Activated CD8-positive, alpha-beta memory T cell treated with anti-CD3 and anti-CD28 coated beads, Interleukin-2, amount 50 U/mL, for 48 hours (primary cell): ENCODE measurements around the gene DCTN3.

Source experiments
- DNase-seq: peaks from one replicate; pipeline ENCODE4 v3.0.0-alpha.2; 2020

DCTN3 gene

GRCh38 chr9:34588671-34589635 lies 31.3 kb downstream of the DCTN3 start:
- no peak for DNase-seq

GRCh38 chr9:34587271-34587670 lies 33.0 kb downstream of the DCTN3 start:
- DNase-seq: no peak

GRCh38 chr9:34585946-34586669 lies 34.2 kb downstream of the DCTN3 start:
- DNase-seq: no peak

GRCh38 chr9:34584970-34585369 lies 35.3 kb downstream of the DCTN3 start:
- no peak for DNase-seq

DNA sequence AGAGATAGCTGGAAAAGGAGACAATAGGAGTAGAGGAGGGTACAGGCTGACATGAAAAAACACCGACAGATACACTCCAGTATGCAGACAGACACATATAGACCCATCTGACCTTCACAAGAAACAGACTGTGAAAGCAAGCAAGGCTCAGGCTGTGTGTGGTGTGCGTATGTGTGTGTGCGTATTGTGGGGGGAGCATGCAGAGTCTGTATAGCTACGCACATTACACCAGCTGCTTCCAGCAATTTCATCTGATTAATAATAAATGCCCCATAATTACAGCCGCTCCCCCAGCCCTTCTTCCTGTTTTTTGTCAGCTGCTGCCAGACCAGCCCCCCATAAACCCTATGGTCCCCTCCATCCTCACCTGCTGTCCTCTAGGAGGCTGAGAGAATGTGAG lies 37.5 kb downstream of the DCTN3 start:
- DNase-seq: no peak

DNA sequence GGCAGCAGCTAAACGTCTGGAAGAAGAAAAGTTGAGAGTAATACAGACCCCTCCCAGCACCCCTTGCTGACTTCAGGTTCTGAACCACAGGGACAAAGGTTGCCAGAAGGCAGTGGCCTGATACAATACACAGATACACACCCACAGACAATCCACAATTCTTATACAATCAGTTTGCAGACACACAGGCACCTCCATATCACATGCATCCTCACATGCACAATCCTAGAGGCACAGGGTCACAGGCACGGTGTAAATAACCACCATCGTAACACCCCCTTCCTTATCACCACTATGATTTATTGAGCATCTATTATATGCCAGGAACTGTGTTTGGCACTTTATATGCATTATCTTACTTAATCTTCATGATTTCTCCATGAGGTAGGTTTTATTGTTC lies 39.0 kb downstream of the DCTN3 start:
- DNase-seq: no peak

GRCh38 chr9:34580358-34580757 lies 39.9 kb downstream of the DCTN3 start:
- DNase-seq: no peak

DNA sequence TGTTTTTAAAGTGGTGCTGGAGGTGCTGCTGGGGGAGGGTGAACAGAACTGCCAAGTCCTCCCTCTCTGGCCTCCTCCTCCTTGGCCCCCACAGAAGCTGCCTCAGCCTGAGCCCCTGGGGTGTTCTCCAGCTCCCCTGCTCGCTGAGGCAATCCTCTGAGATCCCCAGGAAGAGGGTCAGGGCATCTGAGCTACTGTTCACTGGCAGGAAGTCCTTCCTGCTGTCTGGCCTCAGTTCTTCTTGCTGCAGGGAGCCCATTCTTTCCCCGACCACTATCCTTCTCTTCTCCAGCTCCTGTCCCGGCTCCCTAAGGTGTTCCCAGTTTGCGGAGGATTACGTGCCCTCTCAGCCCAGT lies 40.5 kb downstream of the DCTN3 start:
- DNase-seq: no peak

DNA sequence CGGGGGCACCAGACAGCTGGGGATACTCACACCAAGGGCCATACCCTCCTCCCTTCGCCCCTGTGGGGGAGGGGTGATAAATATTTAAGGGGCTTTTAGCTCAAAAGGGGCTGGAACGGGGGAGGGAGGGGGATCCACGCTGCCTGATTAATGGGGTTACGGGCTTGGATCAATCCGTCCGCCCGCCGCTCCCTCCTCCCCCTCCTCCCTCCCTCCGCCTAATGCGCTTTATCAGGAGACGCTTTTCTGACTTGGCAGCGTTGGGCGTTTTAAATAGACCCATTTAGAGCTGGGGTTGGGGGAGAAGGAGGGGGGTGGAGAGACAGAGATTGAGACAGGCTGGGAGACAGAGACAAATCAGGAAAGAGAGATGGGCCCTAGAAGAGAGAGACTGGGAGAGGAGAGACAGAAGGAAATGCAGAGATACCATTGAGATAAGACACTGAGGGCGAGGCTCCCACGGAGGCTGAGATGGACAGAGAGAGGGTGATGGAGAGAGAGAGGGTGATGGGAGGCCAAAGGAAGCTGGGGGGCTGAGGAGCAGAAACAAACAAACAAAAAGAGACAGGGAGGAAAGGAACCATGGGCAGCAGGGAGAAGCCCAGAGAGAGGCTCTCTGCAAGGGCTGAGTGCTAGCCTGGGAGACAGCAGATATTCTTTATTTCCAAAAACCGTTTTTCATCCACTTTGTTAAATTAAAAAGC lies 41.0 kb downstream of the DCTN3 start:
- DNase-seq: no peak

- DNase-seq: no peak
Observed at GRCh38 chr9:34578241-34579103, 41.8 kb downstream of the DCTN3 start.

- no peak for DNase-seq
Observed at GRCh38 chr9:34577400-34578240, 42.7 kb downstream of the DCTN3 start.

DNA sequence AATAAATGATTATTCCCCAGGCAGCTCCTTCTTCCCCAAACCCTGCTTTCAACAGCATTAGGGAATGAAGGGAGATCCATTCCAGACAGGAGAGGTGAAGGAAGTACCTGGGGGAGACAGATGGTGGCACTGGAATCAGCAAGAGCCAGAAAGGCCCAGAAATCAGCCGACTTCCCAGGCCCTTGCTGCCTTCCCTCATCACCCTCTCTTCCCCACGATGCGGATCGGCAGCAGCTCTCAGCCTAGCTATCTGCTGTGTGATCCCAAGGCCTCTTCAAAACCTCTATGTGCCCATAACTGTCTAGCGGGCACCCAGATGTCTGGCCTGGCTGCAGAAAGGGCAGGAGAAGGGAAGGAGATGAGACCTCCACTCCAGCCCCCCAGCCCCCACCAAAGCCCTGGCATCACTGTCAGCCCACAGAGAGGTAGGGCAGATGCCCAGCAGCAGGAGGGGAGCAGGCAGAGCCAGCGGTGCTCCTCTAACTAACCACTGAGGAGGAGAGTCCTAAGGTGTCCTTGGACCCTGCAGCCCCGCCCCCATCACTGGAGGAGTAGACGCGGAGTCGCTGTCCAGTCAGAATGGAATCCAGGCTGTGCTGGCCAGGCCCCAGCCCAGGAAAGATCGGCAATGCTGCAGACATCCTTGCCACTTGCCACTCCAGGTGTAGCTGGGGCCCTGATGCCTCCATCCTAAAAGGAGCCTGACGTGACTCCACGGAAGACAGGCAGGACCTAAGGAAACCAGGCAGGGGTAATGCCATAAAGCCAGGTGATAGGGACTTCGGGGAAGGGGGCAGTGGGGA lies 43.5 kb downstream of the DCTN3 start:
- no peak for DNase-seq

GRCh38 chr9:34575862-34576596 lies 44.3 kb downstream of the DCTN3 start:
- no peak for DNase-seq

DNA sequence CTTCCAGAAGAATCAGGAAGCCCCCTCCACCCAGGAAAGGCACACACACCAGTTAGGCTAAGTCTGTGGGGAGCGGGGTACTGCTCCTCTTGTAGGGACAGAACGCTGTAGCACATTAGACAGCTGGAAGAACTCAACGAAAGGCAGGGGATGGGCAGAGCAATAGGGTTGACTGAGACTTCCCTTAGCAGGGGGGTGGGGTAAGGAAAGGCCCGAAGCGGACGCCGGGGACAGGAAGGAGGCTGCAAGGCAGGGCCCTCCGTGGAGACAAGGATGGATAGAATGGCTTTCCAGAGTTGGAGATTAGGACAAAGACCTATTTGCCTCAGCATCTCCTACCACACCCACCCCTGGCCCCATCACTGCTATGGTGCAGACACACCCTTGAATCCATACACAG lies 45.1 kb downstream of the DCTN3 start:
- DNase-seq: no peak

DNA sequence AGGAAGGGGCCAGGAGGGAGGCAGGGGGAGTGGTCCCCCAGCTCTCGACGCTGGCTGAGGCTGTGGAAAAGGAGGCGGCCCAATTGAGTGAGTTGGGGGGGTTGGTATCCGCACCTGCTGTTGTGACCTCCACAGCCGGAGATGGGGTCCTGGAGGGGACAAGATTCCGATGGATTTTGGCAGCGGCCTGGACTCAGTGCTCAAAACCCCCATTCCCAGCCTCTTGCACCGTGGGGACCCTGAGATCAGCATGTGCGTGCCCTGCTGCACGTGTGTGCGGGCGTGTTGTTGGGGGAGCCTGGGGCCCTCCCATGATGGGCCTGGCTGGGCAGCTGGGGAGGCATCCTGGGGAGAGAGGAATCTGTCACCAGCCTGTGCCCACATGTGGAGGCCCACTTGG lies 45.7 kb downstream of the DCTN3 start:
- DNase-seq: no peak

GRCh38 chr9:34573599-34574325 lies 46.5 kb downstream of the DCTN3 start:
- DNase-seq: no peak

- DNase-seq: no peak
Observed at GRCh38 chr9:34572628-34573027, 47.7 kb downstream of the DCTN3 start.

DNA sequence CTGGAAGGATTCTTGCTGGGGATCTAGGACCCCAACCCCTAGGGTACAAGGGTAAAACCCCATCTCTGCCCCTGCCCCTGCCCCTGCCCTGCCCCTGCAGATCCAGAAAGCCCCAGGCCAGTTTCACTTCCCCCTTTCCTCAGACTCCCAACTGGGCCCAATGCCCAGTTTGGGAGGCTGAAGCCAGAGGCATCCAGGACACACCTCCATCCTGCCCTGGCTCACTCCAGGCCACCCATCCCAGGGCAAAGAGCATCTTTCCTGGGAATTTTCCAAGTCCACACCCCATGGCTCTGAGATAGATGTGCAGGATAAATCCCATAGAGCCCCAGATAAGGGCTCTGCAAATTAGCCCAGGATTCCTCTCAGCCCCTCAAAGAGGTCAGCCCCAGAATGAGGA lies 48.2 kb downstream of the DCTN3 start:
- no peak for DNase-seq

DNA sequence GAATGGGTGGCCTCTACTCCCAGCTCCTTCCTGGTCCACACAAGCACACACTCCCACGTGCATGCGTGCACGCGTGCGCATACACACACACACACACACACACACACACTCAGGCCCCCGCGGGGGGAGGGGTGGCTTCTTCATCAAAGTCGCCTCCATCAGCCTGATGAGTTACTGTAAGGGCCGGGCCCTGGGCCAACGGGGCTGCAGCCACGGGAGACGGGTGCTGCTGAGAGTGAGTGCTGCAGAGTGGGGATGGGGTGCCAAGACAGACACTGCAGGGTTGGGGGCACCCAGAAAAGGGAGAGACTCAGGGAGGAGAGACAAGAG lies 48.8 kb downstream of the DCTN3 start:
- no peak for DNase-seq
